SIG-M5 (cell line): ENCODE data around the gene HNRNPL.
"Not testable (repeated sequence)": the region's sequence is repeated elsewhere in the genome, so short reads cannot be mapped to it uniquely, and the experiment has no call there.

Experiments used
- DNase-seq: peaks from one replicate; lab custom pipeline; 2025; lab: John Stamatoyannopoulos, UW

The HNRNPL gene

DNA sequence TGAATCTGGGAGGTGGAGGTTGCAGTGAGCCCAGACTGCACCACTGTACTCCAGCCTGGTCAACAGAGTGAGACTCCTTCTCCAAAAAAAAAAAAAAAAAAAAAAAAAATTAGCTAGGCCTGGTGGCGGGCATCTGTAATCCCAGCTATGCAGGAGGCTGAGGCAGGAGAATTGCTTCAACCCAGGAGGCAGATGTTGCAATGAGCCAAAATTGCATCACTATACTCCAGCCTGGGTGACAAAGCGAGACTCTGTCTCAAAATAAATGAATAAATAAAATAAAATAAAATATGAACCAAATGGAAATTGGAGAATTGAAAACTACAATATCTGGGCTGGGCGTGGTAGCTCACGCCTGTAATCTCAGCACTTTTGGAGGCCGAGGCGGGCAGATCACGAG lies 20.6 kb downstream of the HNRNPL start:
- DNase-seq: peak; percentile 25

DNA sequence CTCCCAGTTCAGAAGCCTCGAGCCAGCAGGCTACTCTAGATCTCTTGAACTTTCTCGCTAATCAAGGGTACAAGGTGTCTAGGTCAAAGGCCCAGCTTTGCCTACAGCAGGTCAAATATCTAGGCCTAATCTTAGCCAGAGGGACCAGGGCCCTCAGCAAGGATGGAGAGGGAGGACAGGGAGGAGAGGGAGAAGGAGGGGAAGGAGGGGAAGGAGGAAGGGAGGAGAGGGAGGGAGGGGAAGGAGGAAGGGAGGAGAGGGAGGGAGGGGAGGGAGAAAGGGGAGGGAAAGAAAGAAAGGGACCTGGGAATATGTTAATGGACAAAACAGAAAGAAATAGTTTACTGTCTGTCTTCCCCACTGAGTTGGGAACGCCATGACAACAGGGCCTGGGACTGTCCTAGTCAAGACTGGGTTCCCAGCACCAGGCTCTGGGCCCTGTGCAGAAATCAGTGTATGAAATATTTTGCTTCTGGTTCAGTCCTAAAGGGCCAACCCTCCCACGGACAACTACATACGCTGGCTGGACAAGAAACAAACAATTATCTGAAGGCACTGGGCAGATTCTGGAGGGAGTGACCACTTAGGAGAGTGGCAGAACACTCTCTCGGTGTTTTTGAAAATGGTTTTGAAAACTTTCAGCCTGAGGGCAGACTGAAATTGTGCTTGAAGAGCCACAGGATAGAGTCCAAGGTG lies 22.8 kb downstream of the HNRNPL start:
- DNase-seq: no peak

DNA sequence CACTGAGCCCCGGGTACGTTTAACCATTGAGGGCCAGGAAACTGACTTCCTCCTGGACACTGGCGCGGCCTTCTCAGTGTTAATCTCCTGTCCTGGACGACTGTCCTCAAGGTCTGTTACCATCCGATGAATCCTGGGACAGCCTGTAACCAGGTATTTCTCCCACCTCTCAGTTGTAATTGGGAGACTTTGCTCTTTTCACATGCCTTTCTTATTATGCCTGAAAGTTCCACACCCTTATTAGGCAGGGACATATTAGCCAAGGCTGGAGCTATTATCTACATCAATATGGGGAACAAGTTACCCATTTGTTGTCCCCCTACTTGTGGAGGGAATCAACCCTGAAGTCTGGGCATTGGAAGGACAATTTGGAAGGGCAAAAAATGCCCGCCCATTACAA lies 23.9 kb downstream of the HNRNPL start:
- DNase-seq: not testable (repeated sequence)

DNA sequence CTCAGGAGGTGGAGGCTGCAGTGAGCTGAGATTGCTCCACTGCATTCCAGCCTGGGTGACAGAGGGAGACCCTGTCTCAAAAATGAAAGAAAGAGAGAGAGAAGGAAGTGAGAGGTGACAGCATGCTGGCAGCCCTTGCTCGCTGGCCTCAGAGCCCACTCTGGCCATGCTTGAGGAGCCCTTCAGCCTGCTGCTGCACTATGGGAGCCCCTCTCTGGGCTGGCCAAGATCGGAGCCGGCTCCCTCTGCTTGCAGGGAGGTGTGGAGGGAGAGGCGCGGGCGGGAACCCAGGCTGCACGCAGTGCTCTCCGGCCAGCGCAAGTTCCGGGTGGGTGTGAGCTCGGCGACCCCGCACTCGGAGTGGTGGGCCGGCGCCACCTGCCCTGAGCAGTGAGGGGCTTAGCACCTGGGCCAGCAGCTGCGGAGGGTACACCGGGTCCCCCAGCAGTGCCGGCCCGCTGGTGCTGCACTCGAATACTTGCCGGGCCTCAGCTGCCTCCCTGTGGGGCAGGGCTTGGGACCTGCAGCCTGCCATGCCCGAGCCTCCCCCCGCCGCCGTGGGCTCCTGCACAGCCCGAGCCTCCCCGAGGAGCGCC lies 28.5 kb downstream of the HNRNPL start:
- not testable (repeated sequence) for DNase-seq

DNA sequence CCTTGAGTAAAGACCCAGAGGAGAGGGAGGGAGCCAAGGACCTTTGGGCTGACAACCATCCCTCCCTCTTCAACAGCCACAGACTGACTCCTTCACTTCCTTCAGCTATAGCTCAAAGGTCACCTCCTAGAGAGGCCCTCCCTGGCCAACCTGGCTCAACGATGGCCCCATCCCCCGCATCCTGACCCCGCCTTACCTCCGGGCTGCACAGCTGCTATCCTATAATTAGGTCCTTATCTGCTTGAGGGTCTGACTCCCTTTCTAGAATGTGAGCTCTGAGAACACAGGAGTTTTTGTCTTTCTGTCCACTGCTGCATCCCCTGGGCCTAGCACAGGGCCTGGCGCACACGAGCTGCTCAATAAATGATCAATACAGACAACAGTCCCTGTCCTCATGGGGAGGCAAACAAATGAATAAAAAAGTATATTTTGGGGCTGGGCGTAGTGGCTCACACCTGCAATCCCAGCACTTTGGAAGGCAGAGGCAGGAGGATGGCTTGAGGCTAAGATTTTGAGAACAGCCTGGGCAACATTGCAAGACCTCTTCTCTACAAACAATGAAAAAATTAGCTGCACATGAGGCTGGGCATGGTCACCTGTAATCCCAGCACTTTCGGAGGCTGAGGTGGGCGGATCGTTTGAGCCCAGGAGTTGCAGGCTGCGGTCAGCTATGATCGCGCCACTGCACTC lies 30.4 kb downstream of the HNRNPL start:
- no peak for DNase-seq

DNA sequence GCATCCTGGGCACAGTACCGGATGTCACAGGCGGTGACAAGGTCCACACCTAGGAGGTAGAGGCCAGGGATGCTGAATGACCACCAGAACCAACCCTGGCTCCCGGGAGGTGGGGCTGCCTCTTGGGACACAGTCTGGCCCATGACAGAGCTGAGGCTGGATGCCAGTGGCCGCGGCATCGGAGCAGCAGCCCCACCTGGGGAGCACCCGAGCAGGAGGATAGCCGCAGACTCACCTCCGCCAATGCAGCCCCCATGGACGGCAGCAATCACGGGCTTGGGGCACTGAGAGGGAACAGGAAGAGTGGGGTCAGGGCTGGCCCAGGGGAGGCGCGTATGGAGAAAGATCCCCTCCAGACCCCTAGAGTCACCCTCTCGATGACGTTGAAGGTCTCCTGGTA lies 32.7 kb downstream of the HNRNPL start:
- no peak for DNase-seq

DNA sequence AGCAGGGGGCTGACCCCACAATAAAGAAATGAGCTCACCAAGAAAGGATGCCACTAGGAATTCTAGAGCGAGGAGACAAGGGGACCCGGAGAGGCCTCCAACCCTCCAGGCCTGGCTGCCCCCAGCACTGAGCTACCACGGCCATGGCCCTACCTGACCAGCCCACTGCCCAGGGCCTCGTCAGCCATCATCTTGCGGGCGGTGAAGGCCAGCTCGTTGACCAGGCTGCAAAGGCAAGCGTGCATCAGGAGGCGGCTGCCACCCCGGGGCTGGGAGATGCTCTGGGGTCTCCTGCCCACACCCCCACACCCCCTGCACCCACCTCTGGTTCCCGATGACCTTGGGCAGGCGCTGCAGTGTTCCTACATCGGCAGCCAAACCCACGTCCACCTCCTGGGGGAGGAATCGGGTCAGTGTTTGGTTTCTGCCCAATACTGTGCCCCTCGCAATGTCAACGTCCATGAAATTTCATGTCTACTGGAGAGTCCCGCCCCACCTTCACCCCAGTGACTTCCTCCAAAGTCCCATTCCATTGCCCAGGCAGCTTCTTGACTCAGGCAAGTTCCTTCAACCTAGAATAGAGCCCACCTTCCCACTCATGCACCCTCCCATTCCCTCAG lies 33.5 kb downstream of the HNRNPL start:
- DNase-seq: no peak

DNA sequence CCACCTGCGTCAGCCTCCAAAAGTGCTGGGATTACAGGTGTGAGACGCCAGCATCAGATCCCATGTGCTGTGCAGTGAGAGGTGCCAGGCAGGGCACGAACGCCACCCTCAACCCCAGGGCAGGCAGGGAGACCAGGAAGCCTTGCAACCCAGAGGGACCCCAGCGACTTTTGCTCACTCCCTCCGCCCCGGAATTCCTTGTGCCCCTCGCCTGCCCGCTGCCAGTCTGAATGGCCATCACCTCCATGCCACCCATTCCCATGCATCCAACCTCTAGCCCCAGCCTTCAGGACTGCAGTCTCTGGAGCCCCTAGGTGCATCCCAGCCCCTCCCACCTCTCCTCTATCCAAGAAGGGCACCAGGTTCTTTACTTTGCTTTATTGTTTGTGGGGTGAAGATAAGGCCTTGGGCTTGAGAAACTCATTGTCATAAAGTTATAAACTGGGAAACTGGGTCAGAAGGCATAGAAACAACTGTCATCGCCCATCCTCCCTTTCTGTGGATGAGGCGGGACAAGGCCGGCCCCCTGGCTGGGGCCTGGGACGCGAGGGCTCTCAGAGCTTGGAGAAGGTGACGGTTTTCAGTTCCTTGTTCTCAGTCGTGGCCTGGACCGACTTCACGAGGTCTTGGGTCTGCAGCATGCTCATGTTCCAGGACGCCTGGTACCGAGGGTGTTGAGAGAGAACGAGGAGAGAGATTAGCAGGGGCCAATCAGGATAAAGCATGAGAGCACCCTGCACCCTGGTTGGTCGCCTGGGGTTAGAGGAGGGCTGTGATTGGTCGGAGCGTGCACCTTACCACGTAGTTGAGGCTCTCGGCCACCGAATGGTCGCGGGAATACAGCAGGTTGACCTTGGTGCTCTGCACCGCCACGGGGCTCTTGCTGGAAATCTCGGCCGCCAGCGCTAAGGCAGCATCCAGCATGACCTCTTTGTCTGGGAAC lies 34.5 kb downstream of the HNRNPL start:
- no peak for DNase-seq

DNA sequence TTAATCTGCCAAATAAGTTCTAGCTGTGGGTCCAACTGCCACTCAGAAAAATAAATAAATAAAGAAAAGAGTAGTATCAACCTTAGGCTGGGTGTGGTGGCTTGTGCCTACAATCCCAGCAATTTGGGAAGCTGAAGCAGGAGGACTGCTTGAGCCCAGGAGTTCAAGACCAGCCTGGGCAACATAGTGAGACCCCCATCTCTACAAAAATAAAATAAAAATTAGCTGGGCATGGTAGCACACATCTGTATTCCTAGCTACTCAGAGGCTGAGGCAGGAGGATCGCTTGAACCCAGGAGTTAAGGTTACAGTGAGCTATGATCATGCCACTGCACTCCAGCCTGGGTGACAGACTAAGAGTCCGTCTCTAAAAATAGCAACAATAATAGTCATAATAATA lies 35.9 kb downstream of the HNRNPL start:
- not testable (repeated sequence) for DNase-seq

DNA sequence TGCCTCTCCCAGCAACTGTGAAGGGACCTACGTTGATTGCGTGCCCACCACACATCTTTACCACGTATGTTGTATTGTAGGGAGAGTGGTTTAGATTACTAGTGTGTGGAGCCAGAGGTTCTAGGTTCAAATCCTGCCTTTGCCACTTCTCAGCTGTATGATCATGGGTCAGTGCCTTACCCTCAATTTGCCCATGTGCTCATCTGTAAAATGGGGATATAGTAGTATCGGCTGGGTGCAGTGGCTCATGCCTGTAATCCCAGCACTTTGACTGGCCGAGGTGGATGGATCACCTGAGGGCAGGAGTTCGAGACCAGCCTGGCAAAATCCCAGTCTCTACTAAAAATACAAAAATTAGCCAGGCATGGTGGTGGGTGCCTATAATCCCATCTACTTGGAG lies 36.5 kb downstream of the HNRNPL start:
- DNase-seq: no peak

DNA sequence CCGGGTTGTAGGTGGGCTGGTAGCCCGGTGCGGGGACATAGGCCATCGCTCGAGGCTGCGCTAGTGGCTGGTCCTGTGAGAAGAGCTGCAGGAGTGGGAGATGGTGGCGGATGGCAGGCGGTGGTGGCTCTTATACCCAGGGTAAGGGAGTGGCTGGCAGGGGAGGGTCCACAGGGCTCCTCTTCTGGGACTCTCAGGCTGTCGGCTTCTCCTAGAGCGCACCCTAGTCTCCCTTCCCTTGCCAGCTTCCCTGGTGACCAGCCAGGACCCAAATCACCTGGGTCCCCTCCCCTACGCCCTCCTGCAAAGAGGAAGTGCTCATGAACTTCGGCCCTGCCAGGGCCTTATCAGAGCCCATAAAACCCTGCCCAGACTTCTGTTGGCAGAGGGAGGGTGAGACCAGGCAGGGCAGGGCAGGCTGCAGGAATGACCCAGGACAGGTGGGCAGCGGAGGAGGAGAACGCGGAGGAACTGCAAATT lies 36.9 kb downstream of the HNRNPL start, which contains the start of gene LGALS4:
Gene LGALS4, minus strand, starts transcription at position 105 of the 480 bp plus-strand sequence. Its CDS starts 59 bp downstream, at position 46.
- no peak for DNase-seq

DNA sequence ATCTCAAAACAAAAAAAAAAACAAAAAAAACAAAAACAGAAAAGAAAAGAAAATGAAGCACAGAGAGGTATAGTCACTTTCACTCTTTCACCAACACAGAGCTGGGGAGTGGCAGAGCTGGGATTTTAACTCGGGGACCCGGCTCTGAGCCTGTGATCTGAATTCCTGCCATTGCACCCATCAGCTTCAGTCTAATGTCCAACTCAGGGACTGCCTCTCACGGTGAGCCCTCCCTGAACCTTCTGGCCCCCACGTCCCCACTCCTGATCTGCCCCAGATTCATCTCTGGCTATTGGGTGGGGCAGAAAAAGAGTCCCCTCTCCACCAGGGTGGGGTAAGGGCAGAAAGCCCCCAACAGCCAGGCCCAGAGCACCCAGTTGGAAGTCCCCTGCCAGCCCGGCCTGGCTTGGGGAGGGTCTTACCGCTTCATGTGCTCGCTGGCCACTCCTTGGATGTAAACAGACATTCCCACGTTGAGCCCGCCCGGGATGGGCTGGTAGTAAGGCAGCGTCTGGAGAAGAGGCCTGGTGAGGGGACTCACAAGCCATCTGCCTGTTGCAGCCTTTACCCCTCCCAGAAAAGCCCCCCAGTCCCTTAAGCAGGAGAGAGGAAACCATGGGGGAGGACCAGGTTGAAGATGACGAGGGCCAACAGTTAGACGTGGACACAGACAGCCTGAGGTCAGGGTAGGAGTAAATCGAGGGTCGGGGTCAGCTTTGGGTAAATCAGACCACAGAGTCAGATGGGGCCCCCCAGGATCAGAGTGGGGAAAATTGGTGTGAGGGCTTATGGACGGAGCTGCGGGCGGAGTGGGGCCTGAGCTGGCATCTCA lies 37.6 kb downstream of the HNRNPL start:
- DNase-seq: no peak

DNA sequence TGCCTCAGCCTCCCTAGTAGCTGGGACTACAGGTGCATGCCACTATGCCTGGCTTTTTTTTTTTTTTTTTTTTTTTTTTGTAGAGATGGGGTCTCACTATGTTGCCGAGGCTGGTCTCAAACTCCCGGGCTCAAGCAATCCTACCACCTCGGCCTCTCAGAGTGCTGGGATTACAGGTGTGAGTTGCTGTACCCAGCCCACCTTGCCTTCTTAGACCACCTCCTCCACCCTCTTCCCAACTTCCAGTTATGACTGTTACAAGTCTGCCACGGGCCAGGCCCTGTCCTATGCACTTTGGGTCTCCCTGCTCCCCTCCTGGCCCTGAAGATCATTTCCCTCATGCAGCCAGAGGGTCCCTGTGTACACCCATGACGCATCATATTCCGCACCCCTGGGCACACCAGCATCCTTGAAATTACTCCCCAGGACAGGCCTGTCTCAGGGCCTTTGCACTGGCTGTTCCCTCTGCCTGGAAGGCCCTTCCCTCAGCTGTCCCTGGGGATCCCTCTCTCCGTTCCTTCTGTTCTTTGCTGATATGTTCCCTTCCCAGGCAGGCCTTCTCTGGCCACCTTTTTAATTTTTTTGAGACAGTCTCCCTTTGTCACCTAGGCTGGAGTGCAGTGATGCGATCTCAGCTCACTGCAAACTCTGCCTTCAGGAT lies 40.1 kb downstream of the HNRNPL start:
- DNase-seq: no peak

DNA sequence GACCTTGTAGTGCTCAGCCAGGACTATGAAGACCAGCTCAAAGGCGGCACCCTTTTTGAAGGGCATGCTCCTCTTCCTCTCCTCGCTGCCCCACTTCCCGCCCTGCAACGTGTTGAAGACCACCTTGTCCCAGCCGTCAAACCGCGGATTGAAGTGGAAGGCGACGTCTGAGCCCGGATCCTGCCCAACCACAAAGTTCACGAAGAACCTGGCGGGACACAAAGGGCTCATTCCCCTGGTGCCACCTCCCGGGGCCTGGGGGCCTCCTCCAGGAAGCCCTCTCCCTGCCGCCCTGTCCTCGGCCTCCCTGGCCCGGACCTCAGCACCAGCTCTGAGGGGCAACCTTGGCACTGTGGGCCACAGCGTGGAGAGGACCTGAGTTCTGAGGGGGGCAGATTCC lies 41.0 kb downstream of the HNRNPL start:
- DNase-seq: no peak

DNA sequence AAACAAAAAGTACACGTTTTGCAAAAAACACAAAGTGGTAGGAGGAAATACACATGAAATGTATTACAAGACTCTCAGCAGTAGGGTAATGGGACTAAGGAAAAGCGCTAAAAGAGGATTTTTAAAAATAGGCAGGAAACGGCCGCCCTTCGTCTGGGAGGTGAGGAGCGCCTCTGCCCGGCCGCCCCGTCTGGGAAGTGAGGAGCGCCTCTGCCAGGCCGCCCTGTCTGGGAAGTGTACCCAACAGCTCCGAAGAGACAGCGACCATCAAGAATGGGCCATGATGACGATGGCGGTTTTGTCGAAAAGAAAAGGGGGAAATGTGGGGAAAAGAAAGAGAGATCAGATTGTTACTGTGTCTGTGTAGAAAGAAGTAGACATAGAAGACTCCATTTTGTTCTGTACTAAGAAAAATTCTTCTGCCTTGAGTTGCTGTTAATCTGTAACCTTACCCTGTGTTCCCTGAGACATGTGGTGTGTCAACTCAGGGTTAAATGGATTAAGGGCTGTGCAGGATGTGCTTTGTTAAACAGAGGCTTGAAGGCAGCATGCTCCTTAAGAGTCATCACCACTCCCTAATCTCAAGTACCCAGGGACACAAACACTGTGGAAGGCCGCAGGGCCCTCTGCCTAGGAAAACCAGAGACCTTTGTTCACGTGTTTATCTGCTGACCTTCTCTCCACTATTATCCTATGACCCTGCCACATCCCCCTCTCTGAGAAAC lies 42.2 kb downstream of the HNRNPL start:
- not testable (repeated sequence) for DNase-seq

DNA sequence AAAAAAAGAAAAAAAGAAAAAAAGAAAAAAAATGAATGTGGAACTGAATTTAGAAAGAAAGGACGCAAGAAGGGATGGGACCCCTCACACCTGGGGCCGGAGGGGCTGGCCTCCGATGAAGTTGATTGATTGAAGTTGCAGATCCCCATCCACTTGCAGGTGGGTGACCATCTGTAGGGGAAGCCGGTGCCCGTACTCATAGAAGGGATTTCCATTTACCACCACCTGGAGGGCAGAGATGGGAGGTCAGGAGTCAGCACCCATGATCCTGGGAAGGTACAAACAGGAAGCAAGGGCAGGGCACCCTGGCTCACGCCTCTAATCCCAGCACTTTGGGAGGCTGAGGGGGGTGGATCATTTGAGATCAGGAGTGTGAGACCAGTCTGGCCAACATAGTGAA lies 43.4 kb downstream of the HNRNPL start:
- no peak for DNase-seq

DNA sequence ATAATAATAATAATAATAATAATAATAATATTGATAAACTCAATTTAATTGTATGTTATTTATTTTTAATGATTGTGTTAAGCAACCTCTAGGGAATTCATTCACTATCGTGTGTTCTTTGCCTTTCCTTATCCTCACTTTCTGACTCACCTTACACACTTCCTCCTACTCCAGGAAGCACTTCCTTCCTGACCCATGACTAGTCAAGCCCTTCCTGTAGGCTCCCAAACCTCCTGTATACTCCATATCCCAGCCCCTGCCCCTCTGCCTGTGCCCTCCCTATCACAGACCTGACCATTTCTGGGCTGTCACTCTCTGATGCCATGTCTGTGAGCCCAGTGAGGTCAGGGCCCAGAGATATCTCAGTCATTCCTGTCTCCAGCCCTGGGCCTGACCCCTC lies 44.6 kb downstream of the HNRNPL start:
- DNase-seq: no peak

DNA sequence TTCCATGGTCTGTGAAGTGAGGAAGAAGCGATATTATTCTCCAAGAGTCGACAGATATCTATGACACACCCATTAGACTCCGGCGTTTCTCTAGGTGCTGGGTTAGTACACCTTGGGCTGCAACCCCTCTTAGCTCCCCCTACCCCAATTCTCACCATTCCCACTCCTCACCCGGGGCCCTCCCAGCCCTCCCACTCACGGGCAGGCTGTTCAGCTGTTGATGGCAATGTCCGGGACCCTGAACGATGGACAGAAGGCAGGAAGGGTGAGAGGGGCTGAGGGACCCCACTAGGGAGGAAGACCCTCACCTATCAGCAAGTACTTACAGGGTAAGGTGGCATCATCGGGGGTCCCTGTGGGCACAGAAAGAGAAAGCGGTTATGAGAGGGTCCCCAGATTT lies 46.2 kb downstream of the HNRNPL start:
- DNase-seq: no peak

DNA sequence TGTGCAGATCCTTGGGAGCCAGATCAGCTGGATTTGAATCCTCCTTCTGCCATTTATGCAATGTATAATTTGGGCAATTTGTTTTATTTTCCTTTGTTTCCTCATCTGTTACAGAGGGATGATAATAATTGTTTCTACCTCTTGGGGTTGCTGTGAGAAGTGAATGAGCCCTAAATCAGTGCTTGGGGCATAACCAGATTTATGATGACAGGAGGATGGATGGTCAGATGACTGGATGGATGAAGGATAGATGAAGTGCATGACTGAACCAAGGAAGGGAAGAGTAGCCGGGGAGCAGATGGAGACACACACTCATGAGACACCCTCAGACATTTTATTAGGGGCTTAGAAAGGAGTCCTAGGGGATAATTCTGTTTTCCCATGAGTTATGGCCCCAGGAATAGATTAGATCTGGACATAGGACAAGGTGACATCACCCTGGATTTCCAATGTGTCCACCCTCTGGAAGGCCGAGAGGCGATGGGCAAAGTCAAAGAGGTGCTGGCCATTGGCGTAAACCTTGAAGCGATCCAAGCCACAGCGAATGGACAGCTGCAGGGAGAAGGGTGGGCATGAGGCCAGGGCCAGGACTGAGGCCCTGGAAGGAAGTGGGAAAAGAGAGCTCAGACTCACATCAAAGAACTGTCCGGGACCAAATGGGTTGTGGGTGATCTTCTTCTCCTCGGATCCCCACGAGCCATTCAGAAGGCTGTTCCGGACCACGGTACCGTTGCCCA lies 48.3 kb downstream of the HNRNPL start:
- no peak for DNase-seq
